ENCODE results near the gene NLN.

- TF ChIP-seq CTCF (IDR thresholded peaks at IDR 0.05) (no peak), POLR2A (IDR thresholded peaks at IDR 0.05) (no peak)
Observed at GRCh38 chr5:65858316-65858715, 136.3 kb downstream of the NLN start.
